GM12873 (cell line): ENCODE results near the gene PTPRN2.

Experiments
- CTCF ChIP-seq: IDR thresholded peaks from 2 replicates; pipeline ENCODE4 v1.5.1; 2012; ENCODE audit warnings: low read depth, mild to moderate bottlenecking, moderate library complexity, low read length, control low read depth; ENCODE audit not compliant: insufficient read depth; ENCODE audit errors: missing control alignments

The PTPRN2 gene

GRCh38 chr7:158405324-158405723, 182.3 kb downstream of the PTPRN2 start:
- no peak for TF ChIP-seq CTCF

- TF ChIP-seq CTCF: no peak
These were observed 183.4 kb downstream of the PTPRN2 start for GRCh38 chr7:158404031-158404761.

GRCh38 chr7:158403013-158403821, 184.4 kb downstream of the PTPRN2 start:
- no peak for TF ChIP-seq CTCF

GRCh38 chr7:158402471-158402870, 185.2 kb downstream of the PTPRN2 start:
- TF ChIP-seq CTCF: no peak

GRCh38 chr7:158401826-158402225, 185.8 kb downstream of the PTPRN2 start:
- TF ChIP-seq CTCF: no peak

GRCh38 chr7:158401295-158401694, 186.3 kb downstream of the PTPRN2 start:
- TF ChIP-seq CTCF: no peak

- no peak for TF ChIP-seq CTCF
These were observed 186.9 kb downstream of the PTPRN2 start for GRCh38 chr7:158400601-158401225.
